Smooth muscle cell (in vitro differentiated cells): ENCODE measurements around the gene HYI. TPM values are rescaled to one million over a fixed set of nuclear protein-coding genes. Genes with fewer than 3 reads are reported as not detected.

Experiments
- DNase-seq: peaks from one replicate; lab custom pipeline; 2025; ENCODE audit not compliant: unreplicated experiment; lab: John Stamatoyannopoulos, UW
- H2AFZ ChIP-seq: fragments of 200-600 bp; sonication (generic); 2 replicates; pipeline ENCODE4 v1.6.0; 2016; ENCODE audit warnings: antibody characterized with exemption, low read depth, mild to moderate bottlenecking
- H3F3A ChIP-seq: fragments of 200-600 bp; sonication (generic); 2 replicates; pipeline ENCODE4 v1.6.0; 2017; ENCODE audit warnings: antibody characterized with exemption, low read depth
- H3K27ac ChIP-seq: fragments of 200-600 bp; sonication (generic); 2 replicates; pipeline ENCODE4 v1.5.1; 2016; ENCODE audit warnings: low read depth, mild to moderate bottlenecking
- H3K27me3 ChIP-seq: fragments of 200-600 bp; sonication (generic); 2 replicates; pipeline ENCODE4 v1.6.1; 2016; ENCODE audit warnings: low read depth, mild to moderate bottlenecking
- H3K36me3 ChIP-seq: fragments of 200-600 bp; sonication (generic); 2 replicates; pipeline ENCODE4 v1.5.1; 2016; ENCODE audit warnings: low read depth
- H3K4me1 ChIP-seq: fragments of 200-600 bp; sonication (generic); 2 replicates; pipeline ENCODE4 v1.5.1; 2016; ENCODE audit warnings: low read depth
- H3K4me2 ChIP-seq: fragments of 200-600 bp; sonication (generic); 2 replicates; pipeline ENCODE4 v1.6.0; 2016; ENCODE audit warnings: mild to moderate bottlenecking
- H3K4me3 ChIP-seq: fragments of 200-600 bp; sonication (generic); 2 replicates; pipeline ENCODE4 v1.5.1; 2016; ENCODE audit warnings: mild to moderate bottlenecking
- H3K79me2 ChIP-seq: fragments of 200-600 bp; sonication (generic); 2 replicates; pipeline ENCODE4 v1.6.0; 2016; ENCODE audit warnings: low read depth, mild to moderate bottlenecking
- H3K9ac ChIP-seq: fragments of 200-600 bp; sonication (generic); 2 replicates; pipeline ENCODE4 v1.6.0; 2016; ENCODE audit warnings: low read depth
- H3K9me3 ChIP-seq: fragments of 200-600 bp; sonication (generic); replicated peaks from 2 replicates; pipeline ENCODE4 v1.5.1; 2016; ENCODE audit warnings: low read depth
- H4K20me1 ChIP-seq: fragments of 200-600 bp; sonication (generic); 2 replicates; pipeline ENCODE4 v1.6.0; 2016; ENCODE audit warnings: low read depth
- CTCF ChIP-seq: fragments of 200-600 bp; sonication (generic); IDR thresholded peaks from 2 replicates; pipeline ENCODE4 v1.5.1; 2017; ENCODE audit warnings: borderline replicate concordance, mild to moderate bottlenecking, antibody characterized with exemption; ENCODE audit not compliant: insufficient read depth, poor library complexity, severe bottlenecking
- WGBS: methylation state at CpG from one replicate; pipeline ENCODE4 v1.1.7; 2016; ENCODE audit warnings: low lambda C conversion rate; 5-methylcytosine and 5-hydroxymethylcytosine counted together
- microRNA-seq: library from miRNA; unstranded; fragments of <30 nt; microRNA quantifications from one replicate; pipeline ENCODE4, GENCODE V29; 2016; ENCODE audit warnings: borderline number of aligned reads
- polyA plus RNA-seq: library from polyadenylated mRNA; unstranded; fragments of >200 nt; fragmentation: Nextera tagmentation; extraction: Ambion mirVana; gene quantifications from 2 replicates; pipeline ENCODE4 v1.2.1, GENCODE V29; 2016
- small RNA-seq: library from RNA; depleted of rRNA; stranded (forward); fragments of <200 nt; gene quantifications from one replicate; pipeline ENCODE3, GENCODE V24; 2014
- total RNA-seq: library from RNA; depleted of rRNA; stranded (reverse); fragments of >200 nt; gene quantifications from 2 replicates; pipeline ENCODE4 v1.2.3, GENCODE V29; 2014

HYI gene
- total and polyA plus RNA-seq, 2 experiments from 2014 or later, result 19.5 to 19.8 TPM

DNA sequence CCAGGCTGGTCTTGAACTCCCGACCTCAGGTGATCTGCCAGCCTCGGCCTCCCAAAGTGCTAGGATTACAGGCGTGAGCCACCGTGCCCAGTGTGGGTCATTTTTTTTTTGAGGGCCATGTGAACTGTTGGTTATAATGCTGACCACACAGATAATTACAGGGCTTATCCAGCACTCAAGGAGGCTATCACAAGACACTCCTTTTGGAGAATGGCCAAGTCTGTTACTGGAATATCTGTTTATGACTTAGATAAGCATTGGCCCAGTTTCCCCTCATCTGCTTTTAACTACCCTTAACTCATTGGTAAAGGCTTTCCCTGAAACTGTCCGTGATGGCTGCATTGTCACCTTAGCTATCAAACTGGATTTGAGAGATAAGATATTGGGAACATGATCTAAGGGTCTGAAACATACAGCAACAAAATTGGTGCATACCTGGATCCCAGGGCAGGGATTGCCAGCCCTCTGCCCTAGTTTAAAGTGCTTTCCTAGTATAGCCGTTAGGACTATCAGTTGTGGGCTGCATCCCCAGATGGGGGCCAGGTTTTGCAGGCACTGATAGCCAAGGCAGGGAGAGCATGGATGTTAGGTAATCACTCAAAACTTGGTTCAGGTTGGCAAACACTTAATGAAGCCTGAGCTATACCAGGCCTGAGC, 48.4 kb downstream of the HYI start:
- DNase-seq, result no peak
- Histone ChIP-seq H3F3A (no peaks in the 10 kb centered on the region), H3K9ac (no peak overlapping the region), H3K36me3 (peaks cover 4% of the 10 kb centered on the region), H3K27me3 (no peaks in the 10 kb centered on the region), H2AFZ (no peak overlapping the region), H3K4me2 (no peak overlapping the region), H3K27ac (no peak overlapping the region), H3K4me3 (no peak overlapping the region), H3K79me2 (no peaks in the 10 kb centered on the region), H4K20me1 (peaks cover 57% of the 10 kb centered on the region), H3K9me3 (no peaks in the 10 kb centered on the region), H3K4me1 (no peaks in the 10 kb centered on the region)
- WGBS, result 51% methylated on average over 6 of the region's 6 CpGs
- no peak for TF ChIP-seq CTCF

DNA sequence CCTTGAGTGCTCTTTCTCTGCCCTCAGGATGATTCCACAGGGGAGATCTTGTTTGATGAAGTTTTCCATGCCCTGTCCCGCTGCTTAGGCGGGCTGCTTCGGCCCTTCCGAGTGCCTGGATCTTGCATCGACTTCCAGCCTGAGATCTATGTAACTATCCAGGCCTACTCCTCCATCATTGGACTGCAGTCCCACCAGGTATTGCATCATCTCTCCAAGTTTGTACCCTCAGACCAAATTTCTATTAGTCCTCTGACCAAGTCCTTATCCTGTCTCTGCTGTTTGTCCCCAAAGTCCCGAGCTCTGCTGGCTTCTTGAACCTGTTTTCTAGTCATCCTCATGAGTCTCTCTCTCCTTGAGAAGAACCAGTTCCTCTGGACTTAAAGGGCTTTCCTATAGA, 49.4 kb downstream of the HYI start:
- WGBS, result 96% methylated on average over 6 of the region's 6 CpGs
- Histone ChIP-seq H3K4me1 (no peaks in the 10 kb centered on the region), H3K9ac (no peak overlapping the region), H3K4me2 (no peak overlapping the region), H2AFZ (no peak overlapping the region), H3K9me3 (no peaks in the 10 kb centered on the region), H3K79me2 (peaks cover 3% of the 10 kb centered on the region), H3K27me3 (no peaks in the 10 kb centered on the region), H4K20me1 (peaks cover 67% of the 10 kb centered on the region), H3F3A (no peaks in the 10 kb centered on the region), H3K36me3 (peaks cover 4% of the 10 kb centered on the region), H3K4me3 (no peak overlapping the region), H3K27ac (no peak overlapping the region)
- no peak for DNase-seq
- no peak for TF ChIP-seq CTCF

GRCh38 chr1:43402089-43402865, 51.5 kb downstream of the HYI start:
- Histone ChIP-seq H3K36me3 (peaks cover 4% of the 10 kb centered on the region), H2AFZ (no peak overlapping the region), H3K27ac (no peak overlapping the region), H4K20me1 (peaks cover 85% of the 10 kb centered on the region), H3K9me3 (no peaks in the 10 kb centered on the region), H3K4me2 (no peak overlapping the region), H3K9ac (no peak overlapping the region), H3K4me1 (no peaks in the 10 kb centered on the region), H3K4me3 (no peak overlapping the region), H3K79me2 (peaks cover 19% of the 10 kb centered on the region), H3K27me3 (no peaks in the 10 kb centered on the region), H3F3A (no peaks in the 10 kb centered on the region)
- DNase-seq, result no peak
- WGBS, result 98% methylated on average over 6 of the region's 6 CpGs
- no peak for TF ChIP-seq CTCF

Small RNA genes within 50 kb of the gene (microRNA-seq; reads per million reads assigned to microRNA genes)
- gene MIR6735, result 3.5 reads per million

Small RNA genes within 50 kb of the gene (small RNA-seq; reads per million reads assigned to genes)
- not detected for gene MIR6735

Other genes starting within 250 kb of the HYI start
- 2.8 and 4.2 TPM in 2 replicates for gene TMEM125, start 183.9 kb downstream of the HYI start, total RNA-seq
- 1.4 and 3.3 TPM in 2 replicates for gene TMEM125, start 183.9 kb downstream of the HYI start, polyA plus RNA-seq
- gene C1orf210, start 168.3 kb downstream of the HYI start, total RNA-seq, result 0.81 and 1.2 TPM in 2 replicates
- gene C1orf210, start 168.3 kb downstream of the HYI start, polyA plus RNA-seq, result 0.72 and 4.1 TPM in 2 replicates
- gene TIE1, start 152.9 kb downstream of the HYI start, total RNA-seq, result 0.18 and 1.1 TPM in 2 replicates
- gene TIE1, start 152.9 kb downstream of the HYI start, polyA plus RNA-seq, result 0.73 and 0.91 TPM in 2 replicates
- gene MPL, start 116.1 kb downstream of the HYI start, total RNA-seq, result not detected in 2 replicates
- not detected in 2 replicates for gene MPL, start 116.1 kb downstream of the HYI start, polyA plus RNA-seq
- gene CDC20, start 95.0 kb downstream of the HYI start, total RNA-seq, result 7.8 and 17.4 TPM in 2 replicates
- gene CDC20, start 95.0 kb downstream of the HYI start, polyA plus RNA-seq, result 17.2 and 18.7 TPM in 2 replicates
- gene ELOVL1, start 85.9 kb downstream of the HYI start, total RNA-seq, result 57.0 and 109 TPM in 2 replicates
- gene ELOVL1, start 85.9 kb downstream of the HYI start, polyA plus RNA-seq, result 101 and 104 TPM in 2 replicates
- 61.4 and 75.2 TPM in 2 replicates for gene MED8, start 64.1 kb downstream of the HYI start, total RNA-seq
- 76.3 and 77.4 TPM in 2 replicates for gene MED8, start 64.1 kb downstream of the HYI start, polyA plus RNA-seq
- gene SZT2, start 64.0 kb downstream of the HYI start, total RNA-seq, result 12.3 and 20.8 TPM in 2 replicates
- 9.0 and 13.6 TPM in 2 replicates for gene SZT2, start 64.0 kb downstream of the HYI start, polyA plus RNA-seq
- 51.5 and 71.0 TPM in 2 replicates for gene PTPRF, start 77.0 kb upstream of the HYI start, total RNA-seq
- 39.9 and 69.9 TPM in 2 replicates for gene PTPRF, start 77.0 kb upstream of the HYI start, polyA plus RNA-seq
- gene KDM4A, start 196.2 kb upstream of the HYI start, total RNA-seq, result 19.3 and 24.5 TPM in 2 replicates
- 17.8 and 20.6 TPM in 2 replicates for gene KDM4A, start 196.2 kb upstream of the HYI start, polyA plus RNA-seq